Cardiac fibroblast (primary cell): ENCODE data around the gene IQCK.
A peak's percentile ranks its signal among the peaks of the same experiment; 100 is the strongest.

ENCODE experiments used
- DNase-seq, 2 donors: peaks; one replicate each; pipeline versions ENCODE4 v3.0.0 to v3.0.0-alpha.2; 2010; ENCODE audit warnings: low read depth in 2 of 2
- H3K4me3 ChIP-seq, 2 donors: replicated peaks in 1 of 2; 1 replicate in 1 of 2; 2 replicates in 1 of 2; pipeline ENCODE4 v1.5.1; 2011; ENCODE audit warnings: low read depth in 2 of 2, low read length in 2 of 2, mild to moderate bottlenecking in 2 of 2, moderate library complexity in 1 of 2
- CTCF ChIP-seq: IDR thresholded peaks from one replicate; pipeline ENCODE4 v1.5.1; 2011; ENCODE audit warnings: low read depth, mild to moderate bottlenecking, low read length, inconsistent platforms

IQCK gene

DNA sequence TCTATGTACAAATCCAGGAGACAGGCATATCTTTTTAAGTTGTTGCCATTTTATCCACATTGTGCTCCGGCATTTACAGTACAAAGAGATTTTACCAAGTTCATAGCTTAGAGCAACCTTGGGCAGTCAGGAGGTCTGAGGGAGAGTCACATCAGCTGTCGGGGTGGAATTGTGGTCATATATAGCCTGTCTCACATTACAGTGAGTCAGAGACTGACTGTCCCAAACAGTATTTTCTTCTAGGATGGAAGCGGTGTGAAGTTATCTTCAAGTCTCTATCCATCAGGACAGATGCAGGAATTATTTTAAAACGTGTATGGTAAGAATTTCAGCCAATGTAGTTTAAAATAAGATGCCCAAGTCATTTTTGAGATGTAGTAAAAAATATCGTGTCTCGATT is 113.6 kb downstream of the IQCK start:
- no peak for TF ChIP-seq CTCF
- peak; percentile 54 to 82 for DNase-seq

GRCh38 chr16:19833176-19833575 is 115.1 kb downstream of the IQCK start:
- no peak for DNase-seq

More for the DNA sequence above, 113.6 kb downstream of the IQCK start:
- no peak overlapping the region for H3K4me3 ChIP-seq

GRCh38 chr16:19833581-19833980 is 115.5 kb downstream of the IQCK start:
- H3K4me3 ChIP-seq, result no peak overlapping the region
- no peak for TF ChIP-seq CTCF
- no peak for DNase-seq

More at GRCh38 chr16:19833176-19833575, 115.1 kb downstream of the IQCK start:
- no peak overlapping the region for H3K4me3 ChIP-seq
- TF ChIP-seq CTCF, result no peak

- no peak for TF ChIP-seq CTCF
- DNase-seq, result no peak
- H3K4me3 ChIP-seq, result no peak overlapping the region
Observed at GRCh38 chr16:19835196-19835595, 117.1 kb downstream of the IQCK start.

DNA sequence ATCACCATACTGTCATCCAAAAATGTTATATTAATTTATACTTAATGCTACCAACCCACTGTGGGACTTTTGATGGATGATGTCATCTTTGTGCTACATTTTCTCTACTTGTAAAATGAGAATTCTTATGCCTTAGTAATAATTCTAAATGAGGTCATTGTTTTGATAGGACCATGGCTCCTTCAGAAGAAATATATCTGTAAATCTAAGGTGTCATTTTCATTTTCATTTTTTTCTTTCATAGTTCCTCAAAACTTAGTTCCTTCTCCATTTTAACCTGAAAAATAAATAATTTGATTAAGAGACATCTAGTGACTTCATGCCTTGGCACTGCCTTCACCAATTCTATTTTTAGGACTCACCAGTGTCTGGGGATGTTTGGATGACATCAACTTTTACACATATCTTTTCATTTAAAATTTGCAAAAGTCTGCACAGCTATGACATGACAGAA is 117.9 kb downstream of the IQCK start:
- no peak for TF ChIP-seq CTCF
- DNase-seq, result peak in 1 of 2 donors; percentile 65
- H3K4me3 ChIP-seq, result no peak overlapping the region

DNA sequence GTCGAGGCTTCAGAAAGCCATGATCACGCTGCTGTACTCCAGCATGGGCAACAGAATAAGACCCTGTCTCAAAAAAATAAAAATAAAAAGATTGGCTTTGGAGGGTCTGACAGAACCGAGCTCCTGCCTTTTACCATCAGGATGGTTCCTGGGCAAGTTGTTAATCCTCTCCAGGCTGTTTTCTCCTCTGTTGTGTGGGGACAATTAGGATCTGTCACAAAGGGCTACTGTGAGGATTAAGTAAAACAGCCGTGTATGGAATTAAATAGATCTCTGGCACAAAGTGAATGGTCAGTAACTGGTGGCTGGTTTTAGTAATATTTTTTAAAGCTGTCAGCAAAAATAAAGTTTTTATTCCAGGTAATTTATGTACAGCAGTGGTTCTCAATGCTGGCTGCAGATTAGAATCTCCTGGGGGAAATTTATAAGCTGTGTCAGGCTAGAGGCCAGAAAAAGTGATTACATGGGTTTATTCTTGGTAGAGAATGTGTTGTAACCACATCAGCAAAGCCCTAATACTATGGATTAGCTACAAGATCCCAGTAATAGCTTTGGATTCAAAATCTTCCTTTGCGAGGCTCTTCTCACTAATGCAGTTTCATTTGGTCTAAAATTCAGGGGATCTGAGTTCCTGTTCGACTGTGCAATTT is 119.4 kb downstream of the IQCK start:
- no peak for DNase-seq
- no peak overlapping the region for H3K4me3 ChIP-seq
- TF ChIP-seq CTCF, result no peak
